GM10266 (cell line): ENCODE results near the gene PDE2A.

Source experiments
- DNase-seq: peaks from one replicate; pipeline ENCODE4 v3.0.0; 2012; ENCODE audit errors: extremely low spot score
- TF ChIP-seq, protein P1 (sequence below): IDR thresholded peaks from 2 replicates; pipeline ENCODE4 v1.5.1; 2012; ENCODE audit warnings: mild to moderate bottlenecking, low read depth; ENCODE audit not compliant: control insufficient read depth, insufficient read depth; ENCODE audit errors: missing control alignments

The PDE2A gene

DNA sequence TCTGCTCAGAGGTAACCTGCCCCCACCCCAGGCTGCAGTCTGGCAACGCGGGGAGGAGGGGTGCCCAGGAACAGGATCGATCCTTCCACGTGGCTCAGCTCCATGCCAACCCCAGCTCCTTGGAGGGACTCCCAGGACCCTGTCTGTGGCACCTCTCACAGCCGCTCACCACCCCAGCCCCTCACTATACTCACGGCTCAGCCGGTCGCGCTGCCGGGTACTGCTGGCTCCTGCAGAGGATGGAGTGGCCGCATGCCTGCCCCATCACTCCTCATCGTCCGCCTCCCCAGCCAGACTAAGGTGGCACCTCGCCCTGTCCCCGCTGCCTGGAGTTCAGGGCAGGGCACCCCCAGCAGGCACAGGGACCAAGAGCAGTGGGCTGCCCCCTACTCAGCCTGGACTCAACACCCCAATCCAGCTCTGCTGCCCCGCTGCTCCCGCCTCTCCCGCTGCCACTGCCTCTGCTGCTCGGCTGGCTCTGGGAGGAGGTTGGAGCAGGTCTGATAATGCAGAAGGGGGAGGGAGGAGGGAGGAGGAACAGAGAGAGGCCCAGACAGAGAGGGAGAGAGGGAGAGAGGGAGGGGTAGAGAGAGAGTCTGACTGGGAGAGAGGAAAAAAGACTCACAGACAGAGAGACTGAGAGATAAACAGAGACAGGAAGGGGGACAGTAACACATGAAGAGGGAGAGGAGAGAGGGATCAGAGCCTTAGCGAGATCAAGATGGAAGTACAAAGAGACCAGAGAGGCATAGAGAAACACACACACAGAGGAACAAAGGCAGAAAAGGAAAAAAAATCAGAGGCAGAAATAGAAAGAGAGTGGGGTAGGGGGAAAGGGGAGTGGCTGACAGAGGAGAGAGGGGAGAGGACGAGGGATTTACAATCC lies at the start of gene PDE2A:
Gene PDE2A, minus strand, starts transcription at position 480 of the 886 bp plus-strand sequence. Its CDS starts 215 bp downstream, at position 265.
- TF ChIP-seq, protein P1, sequence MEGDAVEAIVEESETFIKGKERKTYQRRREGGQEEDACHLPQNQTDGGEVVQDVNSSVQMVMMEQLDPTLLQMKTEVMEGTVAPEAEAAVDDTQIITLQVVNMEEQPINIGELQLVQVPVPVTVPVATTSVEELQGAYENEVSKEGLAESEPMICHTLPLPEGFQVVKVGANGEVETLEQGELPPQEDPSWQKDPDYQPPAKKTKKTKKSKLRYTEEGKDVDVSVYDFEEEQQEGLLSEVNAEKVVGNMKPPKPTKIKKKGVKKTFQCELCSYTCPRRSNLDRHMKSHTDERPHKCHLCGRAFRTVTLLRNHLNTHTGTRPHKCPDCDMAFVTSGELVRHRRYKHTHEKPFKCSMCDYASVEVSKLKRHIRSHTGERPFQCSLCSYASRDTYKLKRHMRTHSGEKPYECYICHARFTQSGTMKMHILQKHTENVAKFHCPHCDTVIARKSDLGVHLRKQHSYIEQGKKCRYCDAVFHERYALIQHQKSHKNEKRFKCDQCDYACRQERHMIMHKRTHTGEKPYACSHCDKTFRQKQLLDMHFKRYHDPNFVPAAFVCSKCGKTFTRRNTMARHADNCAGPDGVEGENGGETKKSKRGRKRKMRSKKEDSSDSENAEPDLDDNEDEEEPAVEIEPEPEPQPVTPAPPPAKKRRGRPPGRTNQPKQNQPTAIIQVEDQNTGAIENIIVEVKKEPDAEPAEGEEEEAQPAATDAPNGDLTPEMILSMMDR: no peak
- no peak for DNase-seq

DNA sequence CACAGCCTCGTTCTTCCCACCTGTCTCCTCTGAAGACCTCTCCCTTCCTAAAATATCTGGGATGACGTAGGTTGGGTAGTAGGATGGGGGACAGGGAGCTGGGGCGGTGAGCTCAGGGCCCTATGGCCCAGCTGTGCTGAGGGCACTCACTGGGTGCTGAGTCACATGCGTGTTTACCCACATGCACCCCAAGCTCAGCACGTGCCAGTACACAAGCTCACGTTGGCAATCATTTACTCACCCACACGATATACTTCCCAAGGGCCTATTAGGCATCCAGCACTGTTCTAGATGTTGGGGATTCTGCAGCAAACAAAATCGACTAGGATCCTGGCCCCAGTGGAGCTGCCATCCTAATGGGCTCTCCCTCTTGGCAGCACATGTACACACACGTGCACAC lies 49.3 kb upstream of the PDE2A start:
- TF ChIP-seq, protein P1: no peak
- DNase-seq: no peak

- peak; percentile 94 for DNase-seq
- TF ChIP-seq, protein P1: no peak
Measured at GRCh38 chr11:72722050-72722748, 48.0 kb upstream of the PDE2A start.

GRCh38 chr11:72721689-72722049 lies 47.4 kb upstream of the PDE2A start:
- TF ChIP-seq, protein P1: no peak
- DNase-seq: no peak

- no peak for DNase-seq
- TF ChIP-seq, protein P1: no peak
Measured at GRCh38 chr11:72721276-72721675, 47.1 kb upstream of the PDE2A start.

DNA sequence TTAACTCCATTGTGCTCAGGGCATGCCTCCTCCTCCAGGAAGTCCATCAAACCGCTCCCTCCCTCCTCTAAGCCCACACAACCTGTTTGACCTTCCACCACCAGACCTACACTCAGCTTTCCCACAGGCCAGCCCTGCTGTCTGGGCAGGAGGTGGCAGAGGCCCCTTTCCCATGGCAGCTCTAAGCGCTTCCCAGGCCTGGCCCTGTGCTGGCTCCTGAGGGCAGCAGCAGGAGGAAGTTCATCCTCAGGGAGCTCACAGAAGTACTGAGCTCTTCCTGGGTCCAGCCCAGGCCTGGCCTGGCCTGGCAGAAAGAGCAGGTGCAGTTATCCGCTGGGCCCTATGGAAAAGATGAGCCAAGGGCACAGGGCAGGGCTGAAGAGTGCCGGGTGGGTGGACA lies 46.6 kb upstream of the PDE2A start:
- DNase-seq: no peak
- TF ChIP-seq, protein P1: no peak

DNA sequence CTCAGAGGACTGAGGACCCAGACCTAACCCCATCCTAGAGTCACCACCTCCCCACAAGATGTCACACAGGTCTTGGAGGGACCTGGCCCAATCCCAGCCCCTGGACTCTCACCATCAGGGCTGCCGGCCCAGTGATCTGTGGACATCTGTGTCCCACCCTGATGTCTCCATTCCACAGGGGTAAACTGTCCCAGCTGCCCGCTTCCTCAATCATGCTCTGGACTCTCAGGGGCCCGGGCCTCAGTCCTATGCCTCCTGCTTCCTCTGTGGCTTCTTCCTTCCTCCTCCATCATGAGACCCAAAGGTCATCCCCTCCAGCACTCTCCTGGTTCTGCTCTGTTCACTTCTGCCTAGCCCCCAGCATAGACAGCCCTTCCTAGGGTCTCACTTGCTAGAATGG lies 45.8 kb upstream of the PDE2A start:
- DNase-seq: no peak
- TF ChIP-seq, protein P1: no peak
